Astrocyte (in vitro differentiated cells and primary cell): ENCODE results near the gene CHD9NB. TPM values are rescaled to one million over a fixed set of nuclear protein-coding genes. Genes with fewer than 3 reads are reported as not detected.

ENCODE experiments used
- DNase-seq: peaks from one replicate; pipeline ENCODE4 v3.0.0-alpha.2; 2010; ENCODE audit warnings: low read depth
- FAIRE-seq: peaks from 2 replicates; lab custom pipeline; 2011; peaks lifted over from hg19 to GRCh38; lab: Jason Lieb, UNC
- H2AFZ ChIP-seq: 2 replicates; pipeline ENCODE4 v1.6.0; 2012; ENCODE audit warnings: low read depth, low read length, inconsistent platforms
- H3K27ac ChIP-seq: 2 replicates; pipeline ENCODE4 v1.5.1; 2011; ENCODE audit warnings: low read depth, low read length, inconsistent platforms
- H3K27me3 ChIP-seq: 2 replicates; pipeline ENCODE4 v1.6.0; 2011; ENCODE audit warnings: low read length, inconsistent platforms; ENCODE audit not compliant: insufficient read depth
- H3K36me3 ChIP-seq: 2 replicates; pipeline ENCODE4 v1.5.1; 2011; ENCODE audit warnings: low read length, inconsistent platforms; ENCODE audit not compliant: insufficient read depth
- H3K4me1 ChIP-seq: 2 replicates; pipeline ENCODE4 v1.5.1; 2011; ENCODE audit warnings: low read length, inconsistent platforms; ENCODE audit not compliant: insufficient read depth
- H3K4me2 ChIP-seq: 2 replicates; pipeline ENCODE4 v1.6.0; 2012; ENCODE audit warnings: low read length, inconsistent platforms
- H3K4me3 ChIP-seq: 2 replicates; pipeline ENCODE4 v1.5.1; 2011; ENCODE audit warnings: low read depth, mild to moderate bottlenecking, low read length, inconsistent platforms; ENCODE audit not compliant: insufficient read depth
- H3K79me2 ChIP-seq: 2 replicates; pipeline ENCODE4 v1.6.0; 2012; ENCODE audit warnings: mild to moderate bottlenecking, low read length, inconsistent platforms; ENCODE audit not compliant: insufficient read depth
- H3K9ac ChIP-seq: 2 replicates; pipeline ENCODE4 v1.6.0; 2012; ENCODE audit warnings: mild to moderate bottlenecking, low read length, inconsistent platforms
- H3K9me3 ChIP-seq: 2 replicates; pipeline ENCODE4 v1.5.1; 2012; ENCODE audit warnings: low read depth, mild to moderate bottlenecking, low read length, inconsistent platforms; ENCODE audit not compliant: insufficient read depth
- H4K20me1 ChIP-seq: 2 replicates; pipeline ENCODE4 v1.6.0; 2012; ENCODE audit warnings: low read length, inconsistent platforms; ENCODE audit not compliant: insufficient read depth
- H3K27ac Mint-ChIP-seq: one replicate; pipeline ENCODE4 v1.8.0; 2021; ENCODE audit warnings: mild to moderate bottlenecking, mixed read lengths; ENCODE audit not compliant: unreplicated experiment
- H3K27me3 Mint-ChIP-seq: one replicate; pipeline ENCODE4 v1.8.0; 2021; ENCODE audit warnings: low read depth, mixed read lengths; ENCODE audit not compliant: unreplicated experiment
- H3K36me3 Mint-ChIP-seq: one replicate; pipeline ENCODE4 v1.8.0; 2021; ENCODE audit warnings: low read depth, mixed read lengths; ENCODE audit not compliant: unreplicated experiment
- H3K4me1 Mint-ChIP-seq: one replicate; pipeline ENCODE4 v1.8.0; 2021; ENCODE audit warnings: low read depth, mixed read lengths; ENCODE audit not compliant: unreplicated experiment
- H3K4me3 Mint-ChIP-seq: one replicate; pipeline ENCODE4 v1.8.0; 2021; ENCODE audit warnings: mild to moderate bottlenecking, moderate library complexity, mixed read lengths; ENCODE audit not compliant: unreplicated experiment
- H3K9me3 Mint-ChIP-seq: one replicate; pipeline ENCODE4 v1.8.0; 2021; ENCODE audit warnings: mild to moderate bottlenecking, mixed read lengths; ENCODE audit not compliant: unreplicated experiment
- CTCF ChIP-seq: IDR thresholded peaks from 2 replicates; pipeline ENCODE4 v1.5.1; 2011; ENCODE audit warnings: low read depth, mild to moderate bottlenecking, inconsistent platforms, low read length, moderate library complexity; ENCODE audit not compliant: insufficient read depth
- EZH2 ChIP-seq: IDR thresholded peaks from 2 replicates; pipeline ENCODE4 v1.6.1; 2012; ENCODE audit warnings: mild to moderate bottlenecking, low read length, inconsistent platforms; ENCODE audit not compliant: insufficient read depth
- total RNA-seq: library from RNA; stranded (reverse); gene quantifications from 2 replicates; pipeline ENCODE4 v1.2.1, GENCODE V29; 2021

Gene CHD9NB
- total RNA-seq, 1 donor from 2014 or later, result 3.3 TPM

DNA sequence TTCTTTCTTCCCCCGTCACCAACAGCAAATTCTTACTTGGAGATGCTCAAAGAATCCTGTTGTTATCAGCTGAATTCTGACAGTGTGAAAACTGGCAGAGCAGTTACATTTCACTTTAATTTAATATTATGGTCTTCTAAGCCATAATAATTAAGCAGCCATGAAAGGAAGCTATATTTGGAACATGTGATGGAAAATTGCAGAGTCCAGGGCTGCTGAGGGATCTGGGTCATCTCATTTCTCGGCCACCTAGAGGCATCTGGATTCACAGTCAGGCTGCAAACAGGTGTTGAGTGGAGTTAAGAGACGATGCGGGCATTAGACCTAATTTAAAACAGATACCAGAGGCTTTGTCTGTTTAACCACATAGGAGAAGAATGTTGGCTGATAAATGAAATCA, 38.4 kb downstream of the CHD9NB start:
- no peak overlapping the region for H3K9ac ChIP-seq
- no peaks in the 10 kb centered on the region for H3K4me1 ChIP-seq
- no peak overlapping the region for H3K4me3 ChIP-seq
- no peak overlapping the region for H2AFZ ChIP-seq
- Mint-ChIP-seq H3K4me3 (no peak overlapping the region), H3K36me3 (no peaks in the 10 kb centered on the region), H3K9me3 (no peaks in the 10 kb centered on the region), H3K4me1 (no peaks in the 10 kb centered on the region), H3K27me3 (no peaks in the 10 kb centered on the region), H3K27ac (no peak overlapping the region)
- no peaks in the 10 kb centered on the region for H4K20me1 ChIP-seq
- H3K9me3 ChIP-seq, result no peaks in the 10 kb centered on the region
- no peak overlapping the region for H3K4me2 ChIP-seq
- no peak for TF ChIP-seq EZH2
- no peak for TF ChIP-seq CTCF
- no peak overlapping the region for H3K27ac ChIP-seq
- no peaks in the 10 kb centered on the region for H3K79me2 ChIP-seq
- DNase-seq (no peak), FAIRE-seq (no peak)
- no peaks in the 10 kb centered on the region for H3K27me3 ChIP-seq
- no peaks in the 10 kb centered on the region for H3K36me3 ChIP-seq

DNA sequence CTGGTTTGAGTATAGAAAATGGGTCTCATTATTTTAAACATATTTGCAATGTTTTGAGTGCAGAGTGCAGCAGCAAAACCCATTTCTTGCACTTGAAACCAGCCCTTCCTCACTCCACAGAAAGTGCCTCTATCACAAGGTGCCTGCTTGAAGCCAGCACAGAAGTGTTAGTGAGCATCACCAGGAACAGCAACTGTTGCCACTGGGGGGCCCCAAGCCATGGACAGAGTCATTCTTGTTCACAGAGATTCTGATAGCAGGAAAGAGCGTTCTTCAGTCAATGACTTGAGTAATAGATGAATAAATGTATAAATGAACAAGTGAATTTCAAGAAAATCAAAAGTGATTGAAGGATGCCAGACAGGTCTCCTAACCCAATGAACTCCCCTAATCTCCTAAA, 45.6 kb downstream of the CHD9NB start:
- H3K9me3 Mint-ChIP-seq, result no peaks in the 10 kb centered on the region
- TF ChIP-seq CTCF (no peak), EZH2 (no peak)
- Histone ChIP-seq H3K4me1 (no peaks in the 10 kb centered on the region), H3K27me3 (no peaks in the 10 kb centered on the region), H3K36me3 (no peaks in the 10 kb centered on the region), H3K4me3 (no peak overlapping the region), H3K27ac (no peak overlapping the region), H2AFZ (no peak overlapping the region), H3K79me2 (no peaks in the 10 kb centered on the region), H3K9ac (no peak overlapping the region), H3K4me2 (no peak overlapping the region), H3K9me3 (no peaks in the 10 kb centered on the region), H4K20me1 (no peaks in the 10 kb centered on the region)
- DNase-seq (no peak), FAIRE-seq (no peak)
- no peak overlapping the region for H3K27ac Mint-ChIP-seq
- H3K27me3 Mint-ChIP-seq, result no peaks in the 10 kb centered on the region
- H3K4me1 Mint-ChIP-seq, result no peaks in the 10 kb centered on the region
- no peaks in the 10 kb centered on the region for H3K36me3 Mint-ChIP-seq
- H3K4me3 Mint-ChIP-seq, result no peak overlapping the region

DNA sequence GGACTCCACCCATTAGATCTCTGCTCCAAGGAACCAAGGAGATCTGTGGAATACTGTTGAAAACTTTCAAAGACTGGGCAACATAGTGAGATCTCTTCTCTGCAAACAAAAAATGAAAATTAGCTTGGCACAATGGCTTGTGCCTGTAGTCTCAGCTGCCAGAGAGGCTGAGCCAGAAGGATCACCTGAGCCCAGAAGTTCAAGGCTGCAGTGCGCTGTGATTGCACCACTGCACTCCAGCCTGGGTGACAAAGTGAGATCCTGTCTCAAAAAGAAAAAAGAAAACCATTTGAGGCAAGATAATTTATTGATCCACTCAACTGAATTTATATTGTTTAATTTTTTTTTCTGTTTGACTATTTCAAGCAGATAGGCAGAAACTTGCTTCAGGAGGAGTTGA, 54.8 kb downstream of the CHD9NB start:
- no peaks in the 10 kb centered on the region for H3K27me3 ChIP-seq
- no peak for FAIRE-seq
- peaks cover 3% of the 10 kb centered on the region for H3K9me3 Mint-ChIP-seq
- no peaks in the 10 kb centered on the region for H3K36me3 Mint-ChIP-seq
- H3K27me3 Mint-ChIP-seq, result no peaks in the 10 kb centered on the region
- no peak overlapping the region for H2AFZ ChIP-seq
- H3K27ac Mint-ChIP-seq, result no peak overlapping the region
- no peaks in the 10 kb centered on the region for H3K4me1 ChIP-seq
- H3K79me2 ChIP-seq, result no peaks in the 10 kb centered on the region
- H3K36me3 ChIP-seq, result no peaks in the 10 kb centered on the region
- H3K9me3 ChIP-seq, result no peaks in the 10 kb centered on the region
- H3K4me2 ChIP-seq, result no peak overlapping the region
- H3K4me1 Mint-ChIP-seq, result no peaks in the 10 kb centered on the region
- no peak overlapping the region for H3K4me3 Mint-ChIP-seq
- H3K4me3 ChIP-seq, result no peak overlapping the region
- no peak for DNase-seq
- H3K27ac ChIP-seq, result no peak overlapping the region
- H4K20me1 ChIP-seq, result no peaks in the 10 kb centered on the region
- TF ChIP-seq EZH2 (no peak), CTCF (no peak)
- no peak overlapping the region for H3K9ac ChIP-seq
